IPS-15b (cell line): ENCODE data around the gene DNAL1.

ENCODE experiments used
- H3K27me3 ChIP-seq: one replicate; pipeline ENCODE4 v1.6.1; 2013; ENCODE audit warnings: low read length; ENCODE audit not compliant: control insufficient read depth, insufficient read depth
- H3K36me3 ChIP-seq: one replicate; pipeline ENCODE4 v1.6.1; 2013; ENCODE audit warnings: low read length; ENCODE audit not compliant: control insufficient read depth, insufficient read depth
- H3K4me1 ChIP-seq: one replicate; pipeline ENCODE4 v1.6.1; 2013; ENCODE audit warnings: mild to moderate bottlenecking, low read length; ENCODE audit not compliant: control insufficient read depth, insufficient read depth
- H3K4me3 ChIP-seq: one replicate; pipeline ENCODE4 v1.5.1; 2013; ENCODE audit warnings: low read depth, low read length
- H3K9ac ChIP-seq: one replicate; pipeline ENCODE4 v1.6.1; 2013; ENCODE audit warnings: low read depth, mild to moderate bottlenecking, low read length
- H3K9me3 ChIP-seq: one replicate; pipeline ENCODE4 v1.6.1; 2013; ENCODE audit warnings: mild to moderate bottlenecking, low read length; ENCODE audit not compliant: control insufficient read depth, insufficient read depth

The DNAL1 gene

DNA sequence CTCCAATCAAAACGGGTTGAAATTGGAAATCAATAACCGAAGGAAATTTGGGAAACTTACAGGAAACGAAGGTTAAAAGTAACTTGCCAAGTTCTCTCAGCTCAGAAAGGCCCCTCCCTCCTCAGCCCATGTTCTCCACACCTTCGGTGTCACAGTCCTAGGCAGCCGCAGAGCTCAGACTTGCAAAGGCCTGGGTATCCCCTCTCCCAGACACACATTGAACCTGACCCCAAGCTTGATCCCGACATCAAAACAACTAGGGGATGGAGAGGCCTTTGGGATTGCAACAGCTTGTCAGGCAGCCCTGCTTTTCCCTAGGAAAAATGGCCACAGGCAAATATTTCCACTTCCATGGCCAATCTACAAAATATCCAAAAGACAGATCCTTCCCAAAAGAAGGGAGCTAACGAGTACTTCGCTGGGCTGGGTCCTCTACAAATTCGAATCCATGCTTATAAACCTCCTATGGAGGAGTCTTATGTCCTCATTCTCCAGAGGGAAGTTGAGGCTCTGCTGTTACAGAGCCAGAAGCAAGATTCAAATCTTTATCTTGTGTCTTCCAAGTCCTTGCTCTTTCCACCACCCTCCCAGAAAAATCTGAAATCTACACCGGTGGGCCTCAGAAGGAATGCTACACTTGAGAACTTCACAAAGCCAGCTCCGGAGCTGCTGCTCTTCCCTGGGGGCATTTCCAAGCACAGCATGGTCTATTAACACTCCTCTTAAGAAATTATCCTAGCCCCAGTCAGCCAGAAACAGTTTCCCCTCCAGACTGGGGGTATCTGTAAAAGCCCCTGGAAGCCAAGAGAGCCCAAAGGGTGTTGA, 105.1 kb downstream of the DNAL1 start:
- Histone ChIP-seq H3K9me3 (no peaks in the 10 kb centered on the region), H3K4me3 (no peak overlapping the region), H3K9ac (no peak overlapping the region), H3K4me1 (peaks cover 9% of the 10 kb centered on the region), H3K36me3 (no peaks in the 10 kb centered on the region), H3K27me3 (no peaks in the 10 kb centered on the region)

DNA sequence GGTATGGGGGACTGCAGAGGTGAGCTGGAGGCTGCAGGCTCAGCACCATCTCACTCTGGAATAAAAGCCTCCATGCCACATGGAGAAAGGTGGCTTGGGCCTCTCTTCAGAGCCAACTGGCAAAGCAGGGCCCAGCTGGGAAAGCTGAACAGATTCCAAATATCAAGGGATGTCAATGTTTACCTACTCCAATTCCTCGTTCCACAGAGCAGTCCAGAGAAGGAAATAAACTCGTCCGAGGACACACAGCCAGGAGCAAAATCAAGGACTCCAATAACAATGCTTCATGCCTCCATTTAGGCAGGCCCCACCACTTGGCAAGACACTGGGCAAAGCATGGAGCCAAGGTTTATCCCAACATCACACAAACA, 105.7 kb downstream of the DNAL1 start:
- no peak overlapping the region for H3K9ac ChIP-seq
- no peak overlapping the region for H3K4me3 ChIP-seq
- no peaks in the 10 kb centered on the region for H3K36me3 ChIP-seq
- no peaks in the 10 kb centered on the region for H3K9me3 ChIP-seq
- H3K4me1 ChIP-seq, result peaks cover 9% of the 10 kb centered on the region
- no peaks in the 10 kb centered on the region for H3K27me3 ChIP-seq

DNA sequence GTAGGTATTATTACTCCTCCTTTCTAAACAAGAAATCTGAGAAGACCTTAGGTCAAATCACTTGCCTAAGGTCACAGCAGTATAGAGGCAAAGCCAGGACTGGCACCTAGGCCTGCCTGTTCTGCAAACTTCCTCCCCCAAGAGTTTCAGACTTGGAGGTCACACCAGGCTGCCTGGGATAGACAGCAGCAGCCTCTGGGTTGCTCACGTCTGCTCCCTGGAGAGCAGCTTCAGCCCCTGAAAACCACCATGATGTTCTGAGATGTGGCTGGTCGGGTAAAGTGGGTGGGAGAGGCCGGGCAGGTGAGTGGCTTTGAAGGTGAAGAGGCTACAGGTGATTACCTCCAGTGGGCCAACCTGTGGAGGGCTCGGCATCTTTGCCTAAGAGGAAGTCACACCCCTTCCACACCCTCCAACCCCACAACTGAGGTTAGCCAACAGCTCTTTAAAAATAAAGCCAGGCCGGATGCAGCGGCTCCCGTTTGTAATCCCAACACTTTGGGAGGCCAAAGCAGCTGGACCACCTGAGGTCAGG, 106.4 kb downstream of the DNAL1 start:
- Histone ChIP-seq H3K9ac (no peak overlapping the region), H3K4me3 (no peak overlapping the region), H3K4me1 (peaks cover 9% of the 10 kb centered on the region), H3K9me3 (no peaks in the 10 kb centered on the region), H3K36me3 (peaks cover 4% of the 10 kb centered on the region), H3K27me3 (no peaks in the 10 kb centered on the region)

DNA sequence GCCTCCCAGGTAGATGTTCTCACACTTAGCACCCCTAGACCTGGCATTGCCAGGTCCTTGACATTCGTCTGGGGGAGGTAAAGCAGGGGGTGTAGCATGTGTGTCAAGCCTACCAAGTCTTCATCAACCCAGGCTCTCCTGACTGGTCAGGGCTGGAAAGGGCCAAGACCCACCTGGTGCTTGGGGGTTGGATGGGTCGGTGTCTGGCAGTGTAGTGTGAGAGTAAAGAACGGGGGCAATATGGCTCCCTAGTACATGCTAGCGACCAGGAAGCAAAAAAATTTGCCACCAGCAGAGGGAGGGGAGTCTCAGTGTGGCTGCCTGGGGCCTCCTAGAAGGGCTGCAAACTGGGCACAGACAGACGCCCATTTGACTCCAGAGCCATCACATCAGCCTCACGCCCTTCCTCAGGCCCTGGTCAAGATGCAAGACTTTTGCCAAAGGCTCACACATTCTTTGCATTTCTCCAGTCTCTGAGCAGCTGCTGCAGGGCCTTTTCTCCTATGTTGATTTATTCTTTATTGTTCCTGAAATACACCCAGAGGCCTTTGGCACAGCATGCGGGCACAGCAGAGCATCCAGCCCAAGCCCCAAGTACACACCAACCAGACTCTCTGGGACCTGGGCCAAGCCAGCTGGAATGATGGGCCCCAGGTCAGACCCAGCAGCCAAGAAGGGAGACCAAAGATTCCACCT, 107.7 kb downstream of the DNAL1 start:
- H3K36me3 ChIP-seq, result peaks cover 4% of the 10 kb centered on the region
- H3K4me3 ChIP-seq, result no peak overlapping the region
- H3K27me3 ChIP-seq, result no peaks in the 10 kb centered on the region
- H3K9me3 ChIP-seq, result no peaks in the 10 kb centered on the region
- peaks cover 2% of the 10 kb centered on the region for H3K4me1 ChIP-seq
- no peak overlapping the region for H3K9ac ChIP-seq
